GM18951 (cell line): ENCODE data around the gene ANKRD34A.
A peak's percentile ranks its signal among the peaks of the same experiment; 100 is the strongest.

Experiments used
- POLR2A ChIP-seq: IDR thresholded peaks from 4 replicates; pipeline ENCODE4 v1.6.1; 2011; ENCODE audit warnings: mild to moderate bottlenecking; ENCODE audit not compliant: insufficient read length, insufficient read depth; ENCODE audit errors: extremely low read depth
- in situ Hi-C: fragments of 300-500 bp; cut with MboI; formaldehyde crosslinking; loops from one replicate; pipeline ENCODE4 v1.12.0; 2022; ENCODE audit warnings: low sequenced_read_pairs, mixed read lengths, inconsistent platforms; ENCODE audit not compliant: unreplicated experiment

Gene ANKRD34A

DNA sequence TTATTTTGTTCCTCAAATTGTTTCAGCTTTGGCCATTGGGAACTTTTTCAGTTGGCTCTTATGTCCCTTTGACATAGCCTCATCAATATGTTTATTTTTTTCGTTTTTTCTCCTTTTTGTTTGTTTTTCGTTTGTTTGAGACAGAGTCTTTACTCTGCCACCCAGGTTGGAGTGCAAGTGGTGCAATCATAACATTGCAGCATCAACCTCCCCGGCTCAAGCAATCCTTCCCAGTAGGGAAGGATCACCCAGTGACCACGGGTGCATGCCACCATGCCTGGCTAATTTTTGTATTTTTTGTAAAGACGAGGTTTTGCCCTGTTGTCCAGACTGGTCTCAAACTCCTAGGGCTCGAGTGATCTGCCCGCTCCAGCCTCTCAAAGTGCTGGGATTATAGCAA is 8.2 kb upstream of the ANKRD34A start:
- in situ Hi-C loops = no loop called here
- TF ChIP-seq POLR2A = no peak

DNA sequence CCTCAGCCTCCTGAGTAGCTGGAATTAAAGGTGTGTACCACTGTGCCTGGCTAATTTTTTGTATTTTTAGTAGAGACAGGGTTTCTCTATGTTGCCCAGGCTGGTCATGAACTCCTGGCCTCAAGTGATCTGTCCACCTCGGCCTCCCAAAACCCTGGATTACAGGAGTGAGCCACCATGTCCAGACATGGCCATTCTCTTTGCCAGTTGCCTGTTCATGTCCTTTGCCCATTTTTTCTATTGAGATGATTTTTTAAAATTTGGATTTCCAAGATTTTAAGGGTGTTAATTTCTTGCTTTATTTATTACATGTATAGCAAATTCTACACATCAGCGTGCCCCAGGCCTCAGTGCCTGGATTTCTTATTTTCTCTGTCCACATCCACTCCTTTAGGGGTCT is 2.9 kb upstream of the ANKRD34A start:
- in situ Hi-C loops = no loop called here
- no peak for TF ChIP-seq POLR2A

DNA sequence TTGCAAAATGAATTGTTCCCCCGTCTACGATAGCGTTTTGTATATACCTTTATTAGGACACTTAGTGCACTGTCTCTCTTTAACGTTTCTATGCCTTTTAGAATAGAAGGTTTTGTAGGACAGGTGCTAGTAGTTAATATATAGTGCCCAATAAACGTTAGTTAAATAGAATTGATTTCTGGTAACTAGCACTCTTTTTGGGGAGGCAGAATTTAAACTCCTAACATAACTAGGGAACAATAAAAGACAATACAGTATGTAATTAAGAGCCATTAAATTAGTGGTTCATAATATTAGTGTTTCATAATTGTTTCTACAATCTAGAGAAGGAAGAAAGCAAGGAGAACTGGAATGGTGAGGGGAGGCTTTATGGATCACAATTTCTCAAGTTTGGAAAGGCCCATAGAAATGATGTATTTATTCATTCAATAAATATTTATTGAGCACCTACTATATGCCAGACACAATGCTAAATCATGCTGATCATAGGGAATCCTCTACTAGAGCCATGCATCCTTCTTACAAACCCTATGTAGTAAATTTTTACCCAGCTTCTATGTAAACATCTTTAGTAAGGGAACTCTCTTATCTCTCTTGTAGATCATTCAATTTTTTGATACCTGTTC is 857 bp upstream of the ANKRD34A start:
- TF ChIP-seq POLR2A = no peak

DNA sequence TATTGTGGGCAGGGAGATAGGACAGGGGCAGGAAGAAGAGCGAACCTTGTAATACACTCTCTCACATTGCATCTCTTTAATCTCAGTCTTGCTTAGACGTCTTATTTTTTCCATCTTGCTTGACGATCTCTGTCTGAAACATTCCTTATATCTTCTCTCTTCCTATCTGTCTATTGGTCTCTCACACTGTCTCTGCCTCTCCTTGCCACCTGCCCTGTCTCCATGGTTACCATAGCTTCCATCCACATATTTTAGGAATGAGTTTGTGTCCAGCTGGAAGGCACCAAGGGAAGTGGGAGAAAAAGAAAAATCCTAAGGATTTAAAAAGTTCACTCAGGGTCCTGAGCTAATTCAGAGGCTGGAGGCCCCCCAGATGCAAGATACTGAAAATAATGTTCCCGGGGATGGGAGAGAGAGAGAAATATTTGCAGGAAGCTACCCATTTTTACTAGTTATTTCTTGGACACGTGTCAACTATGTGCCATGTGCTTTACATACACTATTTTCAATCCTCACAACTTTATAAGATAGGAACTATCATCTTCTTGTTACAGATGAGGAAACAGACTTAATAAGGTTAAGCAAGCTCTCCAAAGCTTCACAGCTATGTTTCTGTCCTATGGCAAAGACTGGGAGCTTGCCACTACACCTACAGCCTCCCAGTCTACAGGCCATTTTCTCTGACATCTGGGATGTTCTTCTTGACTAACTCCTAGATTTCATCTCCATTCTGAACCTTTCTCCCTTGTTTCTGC is 933 bp downstream of the ANKRD34A start:
- TF ChIP-seq POLR2A = no peak
- in situ Hi-C loops = no loop called here

More for the DNA sequence above, 857 bp upstream of the ANKRD34A start:
- in situ Hi-C loops = no loop called here

DNA sequence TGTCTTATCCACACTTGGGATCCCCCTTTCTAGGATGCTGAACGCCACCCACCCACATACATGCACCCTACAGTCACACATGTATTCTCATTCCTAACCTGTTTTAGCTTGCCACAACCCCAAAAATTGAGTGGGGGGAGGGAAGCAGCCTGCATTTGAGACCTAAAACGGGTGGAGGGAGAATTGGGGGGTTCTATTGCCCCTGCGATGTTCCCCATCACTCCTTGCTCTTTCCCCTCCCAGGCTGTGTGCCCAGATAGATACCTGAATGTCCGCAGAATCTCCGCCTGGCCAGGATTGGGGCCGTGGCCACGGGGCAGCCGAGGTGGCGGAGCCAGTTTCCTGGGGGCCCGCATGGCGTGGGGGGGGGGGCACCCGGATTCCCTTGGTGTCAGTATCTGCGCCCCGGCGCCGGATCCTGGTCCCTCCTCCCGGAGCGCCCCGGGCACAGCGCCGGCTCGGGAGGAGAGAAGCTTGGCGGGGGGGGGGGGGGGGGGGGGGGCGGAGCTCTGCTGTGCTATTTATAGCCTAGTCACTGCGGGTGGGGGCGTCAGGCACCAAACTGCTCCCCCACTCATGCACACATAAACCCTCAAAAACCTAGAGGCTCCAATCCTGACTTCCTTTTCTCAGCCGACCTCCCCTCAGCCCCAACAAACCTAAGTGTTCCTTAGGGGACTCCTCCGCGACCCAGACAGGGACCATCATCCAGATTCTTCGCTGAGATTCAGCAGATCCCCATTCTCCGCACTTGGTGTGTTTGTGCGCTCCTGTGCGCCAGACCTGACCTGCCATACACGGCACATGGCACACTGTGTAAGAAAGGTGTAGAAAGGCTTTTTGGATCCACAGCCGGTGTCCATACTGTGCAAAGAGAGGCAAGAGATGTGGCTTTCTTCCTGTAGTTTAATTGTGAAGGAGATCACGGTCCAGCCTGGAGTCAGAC is 1.9 kb downstream of the ANKRD34A start:
- peak; percentile 5 for TF ChIP-seq POLR2A
- in situ Hi-C loops = no loop called here

DNA sequence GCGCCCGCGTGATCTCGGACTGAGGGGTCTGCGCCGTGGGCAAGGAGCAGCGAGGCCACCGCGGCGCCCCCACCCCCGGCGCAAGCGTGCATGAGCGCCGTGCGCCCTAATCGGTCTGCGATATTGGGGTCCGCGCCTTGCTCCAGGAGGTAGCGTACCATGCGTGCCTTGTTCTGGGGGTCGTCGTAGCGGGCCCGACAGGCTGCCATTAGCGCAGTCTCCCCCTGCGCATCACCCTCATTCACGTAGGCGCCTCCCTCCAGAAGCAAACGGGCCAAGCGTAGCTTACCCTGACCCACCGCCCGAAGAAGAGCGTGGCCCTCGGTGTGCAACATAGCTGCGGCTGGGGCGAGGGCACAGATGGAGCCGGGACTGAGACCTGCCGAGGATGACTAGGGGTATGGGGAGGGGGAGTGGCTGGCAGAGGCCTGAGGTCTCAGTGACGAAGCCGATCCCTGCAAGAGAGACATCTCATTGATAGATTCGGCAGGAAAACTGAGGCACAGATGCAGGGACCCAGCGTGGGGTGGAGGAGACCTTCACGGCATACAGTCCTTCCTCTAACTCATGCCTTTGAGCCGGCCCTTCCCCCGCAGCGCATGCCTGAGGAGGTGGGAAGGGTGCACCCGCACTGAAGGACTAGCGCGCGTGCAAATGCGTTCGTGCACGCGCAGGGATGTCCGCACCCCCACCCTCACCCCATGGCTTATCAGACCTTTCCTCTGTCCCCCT is 2.8 kb downstream of the ANKRD34A start:
- in situ Hi-C loops = no loop called here
- no peak for TF ChIP-seq POLR2A

DNA sequence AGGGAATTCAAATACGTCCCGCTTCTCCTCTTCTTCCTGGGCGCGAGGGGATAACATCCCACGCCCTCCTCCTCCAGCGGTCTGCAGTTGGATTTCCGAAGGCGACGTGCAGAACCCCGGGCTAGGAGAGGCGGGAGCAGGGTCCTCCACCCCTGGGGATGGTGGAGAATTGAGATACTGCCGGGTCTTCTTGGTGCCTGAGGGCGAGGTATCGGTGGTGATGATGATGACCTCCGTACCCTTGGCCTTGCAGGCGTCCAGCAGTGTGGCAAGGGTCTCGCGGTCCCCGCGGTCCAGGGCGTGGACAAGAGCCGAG is 3.3 kb downstream of the ANKRD34A start:
- in situ Hi-C loops = no loop called here
- TF ChIP-seq POLR2A = no peak

DNA sequence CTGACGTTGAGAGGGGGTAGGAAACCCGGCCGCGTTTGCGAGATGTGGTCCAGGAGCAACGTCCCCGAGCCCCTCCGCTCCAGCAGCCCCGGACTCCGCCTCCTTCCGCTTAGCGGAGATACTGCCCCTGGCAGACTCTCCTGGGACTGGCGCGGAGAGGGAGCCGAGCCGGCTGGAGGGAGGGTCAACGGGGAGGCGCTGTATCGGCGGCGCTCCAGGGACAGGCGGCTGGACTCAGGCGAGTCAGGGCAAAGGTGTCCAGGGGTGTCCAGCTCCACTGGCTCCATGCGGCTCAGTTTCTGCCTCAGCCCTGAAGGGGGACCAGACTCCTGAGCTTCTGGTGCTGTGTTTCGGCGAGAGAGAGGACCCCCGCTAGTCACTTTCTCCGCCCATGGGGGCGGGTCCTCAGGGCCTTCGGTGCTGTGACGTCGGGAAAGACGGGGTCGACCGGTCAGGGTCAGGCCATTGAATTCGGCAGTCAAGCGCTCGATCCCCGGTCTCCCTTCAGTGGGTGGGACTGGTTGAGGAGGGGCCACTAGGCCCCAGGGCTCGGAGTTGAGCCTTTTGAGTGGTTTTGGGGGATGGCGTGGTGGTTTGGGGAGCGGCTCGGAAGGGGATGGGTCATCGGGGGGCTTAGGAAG is 3.8 kb downstream of the ANKRD34A start:
- TF ChIP-seq POLR2A = peak; percentile 48
- in situ Hi-C loops = no loop called here

DNA sequence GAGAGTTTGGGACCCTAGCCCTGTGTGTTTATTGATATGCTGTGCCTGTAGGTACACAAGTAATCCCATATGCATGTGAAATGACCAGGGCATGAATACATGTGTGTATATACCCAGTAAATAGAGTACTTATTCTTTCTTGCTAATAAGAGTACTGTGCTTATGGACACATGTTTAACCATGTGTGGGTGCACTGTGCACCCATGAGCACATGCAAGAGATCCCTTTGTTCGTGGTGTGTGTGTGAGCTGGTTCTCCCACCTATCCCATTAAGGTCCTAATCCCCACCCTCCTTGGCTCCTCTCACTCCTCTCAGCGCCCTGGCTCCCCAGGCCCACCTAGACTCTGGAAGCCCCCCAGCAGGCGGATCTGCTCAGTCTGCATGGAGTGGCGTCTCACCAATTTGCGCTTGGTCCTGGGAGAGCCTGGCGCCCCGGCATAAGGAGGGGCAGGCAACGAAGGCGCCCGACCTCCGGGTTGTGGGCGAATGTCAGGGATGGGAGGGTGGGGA is 4.4 kb downstream of the ANKRD34A start:
- TF ChIP-seq POLR2A = no peak
- in situ Hi-C loops = no loop called here

DNA sequence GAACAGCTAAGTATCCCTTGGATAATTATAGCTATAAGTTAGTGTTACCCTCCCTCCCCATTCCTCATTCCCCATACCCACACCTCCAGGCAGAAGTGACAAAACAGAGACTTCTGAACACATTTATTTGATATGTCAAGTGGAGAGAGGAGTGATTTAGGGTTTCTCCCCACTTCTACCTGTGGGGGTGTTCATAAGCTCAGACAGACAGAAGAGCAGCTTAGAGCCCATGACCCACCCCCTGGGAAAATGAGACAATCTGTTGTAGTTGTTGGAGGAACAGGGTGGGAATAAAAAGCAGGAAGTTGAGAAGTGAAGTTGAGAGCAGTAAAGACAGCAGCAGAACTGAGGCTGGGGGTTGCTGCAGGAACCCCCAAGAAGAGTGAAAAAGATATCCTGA is 5.0 kb downstream of the ANKRD34A start:
- in situ Hi-C loops = no loop called here
- TF ChIP-seq POLR2A = no peak

DNA sequence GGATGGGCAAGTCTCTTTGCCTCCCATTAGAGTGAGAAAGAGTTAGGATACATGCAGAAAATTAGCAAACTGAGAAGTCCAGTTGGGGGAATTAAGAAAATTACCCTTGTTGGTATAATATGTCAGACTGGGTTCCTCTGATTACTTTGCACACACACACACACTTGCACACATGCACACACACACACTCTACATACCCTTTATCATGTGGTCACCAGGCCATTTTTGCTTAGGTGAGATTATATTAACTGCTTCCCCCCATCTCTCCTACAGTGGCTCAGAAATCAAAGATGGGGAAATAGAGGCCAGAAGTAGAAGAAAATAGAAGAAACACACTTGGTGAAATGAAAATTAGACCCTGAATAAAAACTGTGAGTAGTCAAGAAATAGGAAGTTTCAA is 5.6 kb downstream of the ANKRD34A start:
- no peak for TF ChIP-seq POLR2A
- in situ Hi-C loops = no loop called here
